HG02642 (cell line): ENCODE results near the gene CYB5RL.
"Not testable (repeated sequence)": the region's sequence is repeated elsewhere in the genome, so short reads cannot be mapped to it uniquely, and the experiment has no call there.

Experiments
- ATAC-seq: cut with Tn5 transposase; IDR thresholded peaks from one replicate; pipeline ENCODE4 v1.9.1; 2021; ENCODE audit warnings: mild to moderate bottlenecking; ENCODE audit not compliant: unreplicated experiment, poor library complexity

Gene CYB5RL

GRCh38 chr1:54199765-54200518, at the start of gene CYB5RL, which contains the start of gene MRPL37:
Gene CYB5RL (minus strand): TSS chr1:54200030. CDS start chr1:54195616, 4,414 bp downstream.
Gene MRPL37 (plus strand): TSS chr1:54200167. CDS start chr1:54200244, 77 bp downstream.
- ATAC-seq, result peak; percentile 96

- ATAC-seq, result no peak
Measured at GRCh38 chr1:54248966-54249365, 49.1 kb upstream of the CYB5RL start.

GRCh38 chr1:54247863-54248515, 48.2 kb upstream of the CYB5RL start:
- ATAC-seq, result no peak

GRCh38 chr1:54246116-54246721, 46.4 kb upstream of the CYB5RL start:
- ATAC-seq, result no peak

- ATAC-seq, result no peak
Measured at GRCh38 chr1:54245501-54245900, 45.7 kb upstream of the CYB5RL start.

- no peak for ATAC-seq
Measured at GRCh38 chr1:54244655-54245054, 44.8 kb upstream of the CYB5RL start.

- ATAC-seq, result no peak
Measured at GRCh38 chr1:54243022-54243421, 43.2 kb upstream of the CYB5RL start.

GRCh38 chr1:54241364-54241763, 41.5 kb upstream of the CYB5RL start:
- no peak for ATAC-seq

- ATAC-seq, result no peak
Measured at GRCh38 chr1:54240741-54241335, 41.0 kb upstream of the CYB5RL start.

GRCh38 chr1:54239631-54240031, 39.8 kb upstream of the CYB5RL start:
- ATAC-seq, result no peak

GRCh38 chr1:54239035-54239383, 39.2 kb upstream of the CYB5RL start:
- ATAC-seq, result no peak

- ATAC-seq, result no peak
Measured at GRCh38 chr1:54238353-54239034, 38.7 kb upstream of the CYB5RL start.

GRCh38 chr1:54237586-54237985, 37.8 kb upstream of the CYB5RL start:
- ATAC-seq, result no peak

GRCh38 chr1:54234284-54234683, 34.5 kb upstream of the CYB5RL start:
- ATAC-seq, result no peak

GRCh38 chr1:54233196-54233595, 33.4 kb upstream of the CYB5RL start:
- ATAC-seq, result not testable (repeated sequence)

GRCh38 chr1:54230507-54231339, 30.9 kb upstream of the CYB5RL start:
- no peak for ATAC-seq

GRCh38 chr1:54229281-54229891, 29.6 kb upstream of the CYB5RL start:
- no peak for ATAC-seq

- no peak for ATAC-seq
Measured at GRCh38 chr1:54228638-54229079, 28.8 kb upstream of the CYB5RL start.

GRCh38 chr1:54227891-54228310, 28.1 kb upstream of the CYB5RL start:
- no peak for ATAC-seq
